Measurements from ENCODE around the gene CD72.

GRCh38 chr9:35627575-35627974, 9.4 kb upstream of the CD72 start:
- TF ChIP-seq SUZ12 (IDR thresholded peaks at IDR 0.05; ENCODE audit: extremely low read depth, insufficient read depth, insufficient read length) = no peak
- TF ChIP-seq YY1 (IDR thresholded peaks at IDR 0.05; ENCODE audit: insufficient read depth, insufficient read length) = no peak
- no peak for TF ChIP-seq ZNF274 (IDR thresholded peaks at IDR 0.05; ENCODE audit: low read depth, low read length)
